Gastrocnemius medialis (tissue), 4 donors: ENCODE measurements around the gene CORO1A.

Experiments
- CTCF ChIP-seq, 5 experiments: fragments of 450-650 bp in 3 of 5; fragments of 200-600 bp in 2 of 5; sonication (generic) in 2 of 5; IDR thresholded peaks in 4 of 5; conservative IDR thresholded peaks in 1 of 5; 1 replicate in 4 of 5; 2 replicates in 1 of 5; pipeline ENCODE4 v1.5.1; 2016 to 2019; ENCODE audit warnings: antibody characterized with exemption in 5 of 5, mild to moderate bottlenecking in 3 of 5, moderate library complexity in 3 of 5
- POLR2A ChIP-seq, 2 donors: fragments of 450-650 bp; IDR thresholded peaks; one replicate each; pipeline ENCODE4 v1.6.1; 2017; ENCODE audit warnings: antibody characterized with exemption in 2 of 2, mild to moderate bottlenecking in 2 of 2, moderate library complexity in 2 of 2

GRCh38 chr16:30173054-30173453, 10.3 kb upstream of the CORO1A start:
- no peak for TF ChIP-seq CTCF (IDR thresholded peaks at IDR 0.05 in 4 of 5, conservative IDR thresholded peaks at IDR 0.05 in 1 of 5)
- no peak for TF ChIP-seq POLR2A (IDR thresholded peaks at IDR 0.05)
